Activated naive CD4-positive, alpha-beta T cell treated with anti-CD3 and anti-CD28 coated beads, Interleukin-2, amount 50 U/mL, for 72 hours (primary cell): Measurements from ENCODE around the gene USP48. TPM values are rescaled to one million over a fixed set of nuclear protein-coding genes. Genes with fewer than 3 reads are reported as not detected.

Experiments
- ATAC-seq, 2 donors: fragments of 150-1000 bp; cut with Tn5 transposase; 2 replicates each; pipeline ENCODE4 v1.10.0; 2021; ENCODE audit warnings: mild to moderate bottlenecking in 2 of 2, moderate library complexity in 2 of 2
- DNase-seq, 2 donors: peaks; one replicate each; pipeline ENCODE4 v3.0.0; 2021 to 2022; ENCODE audit warnings: low spot score in 2 of 2
- H3K27ac Mint-ChIP-seq, 2 donors: one replicate each; pipeline ENCODE4 v1.8.0; 2022; ENCODE audit warnings: mild to moderate bottlenecking in 2 of 2, mixed read lengths in 2 of 2
- H3K36me3 Mint-ChIP-seq, 2 donors: one replicate each; pipeline ENCODE4 v1.8.0; 2022; ENCODE audit warnings: mixed read lengths in 2 of 2
- H3K9me3 Mint-ChIP-seq, 2 donors: one replicate each; pipeline ENCODE4 v1.8.0; 2022; ENCODE audit warnings: mixed read lengths in 2 of 2
- total RNA-seq, 2 donors: library from RNA; stranded (reverse); gene quantifications; one replicate each; pipeline ENCODE4 v1.2.3, GENCODE V29; 2022

The USP48 gene
- total RNA-seq, 2 donors from 2014 or later = 118 to 133 TPM

- H3K27ac Mint-ChIP-seq = no peak overlapping the region
- H3K36me3 Mint-ChIP-seq = no peaks in the 10 kb centered on the region
- peak in 1 of 2 donors; percentile 20 for DNase-seq
- no peaks in the 10 kb centered on the region for H3K9me3 Mint-ChIP-seq
- no peak for ATAC-seq
Observed at GRCh38 chr1:21663951-21664805, 118.8 kb downstream of the USP48 start.

DNA sequence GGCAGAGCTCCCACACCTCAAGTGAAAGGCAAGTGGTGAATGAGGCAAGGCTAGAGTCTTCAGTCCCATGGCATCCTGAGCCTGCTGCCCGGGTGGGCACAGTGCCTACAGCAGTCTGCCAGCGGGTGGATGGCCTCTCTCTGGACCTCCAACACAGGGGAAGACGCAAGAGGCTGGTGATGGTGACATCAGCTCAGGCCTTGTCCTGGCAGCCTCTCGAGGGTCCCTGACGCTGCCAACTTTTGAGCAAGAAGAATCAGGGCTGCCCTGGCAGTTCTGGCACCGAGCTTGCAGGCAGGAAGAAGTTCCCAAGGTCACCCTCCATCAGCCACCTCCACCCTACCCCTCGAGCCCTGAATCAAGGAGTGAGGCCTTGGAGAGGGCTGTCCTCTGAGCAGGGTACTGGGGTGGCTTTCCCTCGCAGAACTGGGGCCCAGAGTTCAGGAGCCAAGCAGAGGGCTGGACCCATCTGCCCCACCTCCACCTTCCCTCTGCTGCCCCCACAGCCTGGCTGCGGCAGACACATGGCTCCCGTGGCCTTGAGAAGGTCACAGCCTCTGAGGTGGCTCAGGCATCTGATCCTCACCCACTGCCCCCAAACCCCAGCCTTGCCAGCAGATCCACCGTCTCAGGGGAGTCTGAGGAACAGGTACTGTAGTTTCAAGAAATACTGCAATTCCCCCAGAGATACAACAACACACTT, 119.5 kb downstream of the USP48 start:
- no peak overlapping the region for H3K27ac Mint-ChIP-seq
- no peak for ATAC-seq
- no peaks in the 10 kb centered on the region for H3K9me3 Mint-ChIP-seq
- peak in 1 of 2 donors; percentile 46 for DNase-seq
- H3K36me3 Mint-ChIP-seq = no peaks in the 10 kb centered on the region

GRCh38 chr1:21662426-21663247, 120.3 kb downstream of the USP48 start:
- Mint-ChIP-seq H3K36me3 (no peaks in the 10 kb centered on the region), H3K9me3 (no peaks in the 10 kb centered on the region), H3K27ac (no peak overlapping the region)
- ATAC-seq = no peak
- peak in 1 of 2 donors; percentile 39 for DNase-seq

- no peak overlapping the region for H3K27ac Mint-ChIP-seq
- DNase-seq = peak in 1 of 2 donors; percentile 44
- ATAC-seq = no peak
- H3K36me3 Mint-ChIP-seq = no peaks in the 10 kb centered on the region
- H3K9me3 Mint-ChIP-seq = no peaks in the 10 kb centered on the region
Observed at GRCh38 chr1:21661886-21662285, 121.1 kb downstream of the USP48 start.

GRCh38 chr1:21659924-21660326, 123.0 kb downstream of the USP48 start:
- DNase-seq = peak in 1 of 2 donors; percentile 21
- no peaks in the 10 kb centered on the region for H3K36me3 Mint-ChIP-seq
- H3K27ac Mint-ChIP-seq = no peak overlapping the region
- no peak for ATAC-seq
- no peaks in the 10 kb centered on the region for H3K9me3 Mint-ChIP-seq

- H3K27ac Mint-ChIP-seq = no peak overlapping the region
- ATAC-seq (peak; percentile 85 to 90), DNase-seq (peak; percentile 72 to 93)
- H3K36me3 Mint-ChIP-seq = no peaks in the 10 kb centered on the region
- H3K9me3 Mint-ChIP-seq = no peaks in the 10 kb centered on the region
Observed at GRCh38 chr1:21659099-21659923, 123.6 kb downstream of the USP48 start.

GRCh38 chr1:21657456-21658190, 125.3 kb downstream of the USP48 start:
- Mint-ChIP-seq H3K36me3 (no peaks in the 10 kb centered on the region), H3K9me3 (no peaks in the 10 kb centered on the region), H3K27ac (no peak overlapping the region)
- DNase-seq = no peak
- ATAC-seq = no peak

- no peak for DNase-seq
- Mint-ChIP-seq H3K27ac (no peak overlapping the region), H3K9me3 (no peaks in the 10 kb centered on the region), H3K36me3 (no peaks in the 10 kb centered on the region)
- no peak for ATAC-seq
Observed at GRCh38 chr1:21655748-21656147, 127.2 kb downstream of the USP48 start.

DNA sequence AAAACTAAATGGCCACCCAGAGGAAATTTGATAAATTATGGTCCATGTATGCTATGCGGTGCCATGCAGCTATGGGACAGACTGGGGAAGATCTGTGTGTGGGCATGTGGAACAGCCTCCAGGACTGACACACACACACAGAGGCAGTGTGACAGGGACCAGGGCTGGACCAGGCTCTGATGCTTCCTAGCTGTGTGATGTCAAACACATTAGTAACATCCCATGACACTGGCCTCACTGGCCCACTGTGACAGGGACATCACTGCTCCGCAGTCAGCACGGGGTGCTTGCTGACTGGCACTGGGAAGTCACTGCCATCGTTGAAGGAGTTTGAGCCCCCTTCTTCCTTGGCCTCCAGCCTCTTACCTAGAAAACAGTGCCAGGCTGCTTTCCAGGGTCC, 127.7 kb downstream of the USP48 start:
- no peaks in the 10 kb centered on the region for H3K9me3 Mint-ChIP-seq
- no peaks in the 10 kb centered on the region for H3K36me3 Mint-ChIP-seq
- H3K27ac Mint-ChIP-seq = no peak overlapping the region
- ATAC-seq (no peak), DNase-seq (no peak)

DNA sequence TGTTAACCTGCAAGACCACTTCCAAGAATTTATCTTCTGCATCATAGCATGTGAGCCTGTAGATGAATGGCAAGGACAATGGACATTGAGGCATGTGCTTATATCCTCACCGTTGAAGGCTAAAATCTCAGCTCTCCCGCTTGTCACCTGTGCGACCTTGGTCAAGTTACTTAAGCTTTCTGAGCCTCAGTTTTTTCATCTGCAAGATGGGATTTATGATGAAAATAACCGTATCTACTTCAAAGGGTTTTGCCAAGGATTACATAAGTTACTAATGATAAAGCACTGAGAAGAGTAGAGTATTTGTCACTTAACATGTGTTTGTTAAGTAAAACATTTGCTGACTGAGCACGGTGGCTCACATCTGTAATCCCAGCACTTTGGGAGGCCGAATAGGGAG, 128.7 kb downstream of the USP48 start:
- no peaks in the 10 kb centered on the region for H3K36me3 Mint-ChIP-seq
- H3K9me3 Mint-ChIP-seq = no peaks in the 10 kb centered on the region
- no peak for DNase-seq
- ATAC-seq = no peak
- no peak overlapping the region for H3K27ac Mint-ChIP-seq

DNA sequence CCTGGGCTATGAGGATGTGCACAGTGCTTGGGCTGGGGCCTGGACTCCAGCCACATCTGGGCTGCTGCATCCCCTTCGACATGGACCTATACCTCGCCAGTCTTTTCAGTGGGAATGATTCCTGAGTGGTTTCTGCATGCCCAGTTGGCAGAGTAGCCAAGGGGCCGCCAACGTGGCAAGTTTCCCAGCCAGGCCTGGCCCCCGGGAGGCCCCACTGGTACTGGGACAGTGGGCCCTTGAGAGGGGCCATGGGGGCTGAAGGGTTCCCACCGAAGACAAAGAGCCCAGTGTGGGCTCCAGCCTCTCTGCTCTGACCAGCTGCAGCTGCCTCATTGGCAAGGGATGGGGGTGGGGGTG, 129.2 kb downstream of the USP48 start:
- Mint-ChIP-seq H3K9me3 (no peaks in the 10 kb centered on the region), H3K36me3 (no peaks in the 10 kb centered on the region), H3K27ac (no peak overlapping the region)
- DNase-seq (no peak), ATAC-seq (no peak)

DNA sequence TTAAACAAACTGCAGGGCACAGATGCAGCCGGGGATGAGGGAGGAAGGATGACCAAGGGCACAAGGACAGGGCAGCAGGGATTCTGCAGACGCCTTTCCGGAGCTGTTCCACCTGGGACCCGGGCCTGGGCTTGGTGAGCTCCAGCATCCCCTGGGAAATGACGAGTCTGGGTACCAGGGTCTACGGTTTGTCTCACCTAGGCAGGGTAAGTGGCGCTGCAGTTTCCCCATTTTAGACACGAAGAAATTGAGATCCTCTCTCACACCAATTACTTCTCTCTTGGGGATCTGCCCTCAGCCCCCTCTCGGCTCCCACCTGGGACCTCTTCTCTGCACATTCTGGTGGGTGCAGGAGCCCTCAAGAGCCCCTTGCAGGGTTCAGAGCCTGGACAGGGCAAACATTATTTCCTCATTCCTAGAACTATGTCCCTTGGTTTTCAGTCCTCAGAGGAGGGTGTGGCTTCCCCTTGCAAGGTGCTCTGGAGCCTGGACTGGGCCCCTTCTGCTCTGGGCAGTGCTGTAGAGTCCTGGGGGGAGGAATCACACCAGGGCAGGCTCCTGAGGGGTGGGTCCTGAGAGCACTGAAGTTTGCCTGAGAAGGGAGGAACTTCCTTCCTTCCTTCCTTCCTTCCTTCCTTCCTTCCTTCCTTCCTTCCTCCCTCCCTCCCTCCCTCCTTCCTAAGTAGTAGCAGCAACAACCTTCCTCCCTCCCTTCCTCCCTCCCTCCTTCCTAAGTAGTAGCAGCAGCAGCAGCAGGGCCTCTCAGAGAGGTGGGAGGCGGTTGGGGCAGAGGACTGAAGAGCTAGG, 129.8 kb downstream of the USP48 start:
- Mint-ChIP-seq H3K27ac (no peak overlapping the region), H3K36me3 (no peaks in the 10 kb centered on the region), H3K9me3 (no peaks in the 10 kb centered on the region)
- ATAC-seq = no peak
- DNase-seq = no peak

DNA sequence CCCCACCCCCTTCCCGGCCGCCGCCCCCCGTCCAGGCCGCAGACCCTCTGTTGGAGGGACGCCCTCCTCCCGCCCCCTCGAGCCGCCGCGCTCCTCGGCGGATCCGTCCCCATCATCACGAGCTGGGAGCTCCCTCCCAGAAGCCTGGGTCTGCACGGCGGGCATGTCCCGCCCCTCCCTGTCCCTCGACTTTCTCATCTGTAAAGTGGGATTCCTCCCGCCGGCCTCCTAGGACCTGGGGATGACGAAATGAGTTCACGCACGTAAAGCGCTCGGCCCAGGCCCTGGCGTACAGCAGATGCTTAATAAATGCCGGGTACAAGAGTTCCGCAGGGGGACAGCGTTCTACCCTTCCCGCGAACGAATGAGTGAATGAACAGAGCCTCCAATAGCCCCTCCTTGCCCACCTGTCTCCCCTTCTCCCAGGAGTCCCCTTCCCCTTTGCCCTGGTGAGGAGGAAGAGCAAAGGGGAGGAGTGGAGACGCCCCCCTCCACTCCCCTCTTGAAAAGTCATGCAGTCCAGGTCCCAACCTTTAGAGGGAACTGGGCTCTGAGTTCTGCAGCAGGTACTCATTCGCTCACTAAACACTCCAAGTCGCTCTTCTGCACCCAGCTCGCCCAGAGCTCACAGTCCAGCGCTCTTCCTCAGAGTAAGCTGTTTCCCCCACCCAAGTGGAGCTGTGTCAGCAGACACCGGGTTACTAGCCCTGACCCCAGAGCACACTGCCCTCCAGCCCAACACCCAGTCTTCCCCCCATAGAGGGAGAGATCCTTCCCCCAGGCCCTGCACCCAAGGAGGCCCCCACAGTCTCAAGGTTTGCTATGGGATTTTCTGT, 130.6 kb downstream of the USP48 start:
- no peaks in the 10 kb centered on the region for H3K9me3 Mint-ChIP-seq
- no peak for DNase-seq
- peak in 1 of 2 donors; percentile 9 for ATAC-seq
- H3K36me3 Mint-ChIP-seq = no peaks in the 10 kb centered on the region
- peak overlapping the region in 1 of 2 donors; percentile 15 for H3K27ac Mint-ChIP-seq
